GM21825 (cell line): ENCODE results near the gene HPCAL1.

Experiments
- ATAC-seq: cut with Tn5 transposase; IDR thresholded peaks from one replicate; pipeline ENCODE4 v1.9.1; 2021; ENCODE audit warnings: mild to moderate bottlenecking, moderate library complexity; ENCODE audit not compliant: unreplicated experiment

The HPCAL1 gene

GRCh38 chr2:10332402-10333246 lies 29.9 kb downstream of the HPCAL1 start:
- ATAC-seq = no peak

- no peak for ATAC-seq
Measured at GRCh38 chr2:10333247-10333613, 30.5 kb downstream of the HPCAL1 start.

GRCh38 chr2:10333966-10334365 lies 31.3 kb downstream of the HPCAL1 start:
- no peak for ATAC-seq

GRCh38 chr2:10335046-10335840 lies 32.5 kb downstream of the HPCAL1 start:
- no peak for ATAC-seq

GRCh38 chr2:10336283-10336682 lies 33.6 kb downstream of the HPCAL1 start:
- ATAC-seq = no peak

GRCh38 chr2:10337449-10338269 lies 35.0 kb downstream of the HPCAL1 start:
- ATAC-seq = no peak

GRCh38 chr2:10338270-10339188 lies 35.8 kb downstream of the HPCAL1 start:
- ATAC-seq = no peak

GRCh38 chr2:10339647-10340592 lies 37.2 kb downstream of the HPCAL1 start:
- no peak for ATAC-seq

GRCh38 chr2:10340593-10340975 lies 37.9 kb downstream of the HPCAL1 start:
- no peak for ATAC-seq

- ATAC-seq = no peak
Measured at GRCh38 chr2:10341193-10341592, 38.5 kb downstream of the HPCAL1 start.

GRCh38 chr2:10342245-10342951 lies 39.7 kb downstream of the HPCAL1 start:
- ATAC-seq = no peak

- no peak for ATAC-seq
Measured at GRCh38 chr2:10343191-10343590, 40.5 kb downstream of the HPCAL1 start.

- ATAC-seq = no peak
Measured at GRCh38 chr2:10343658-10344057, 41.0 kb downstream of the HPCAL1 start.

- ATAC-seq = no peak
Measured at GRCh38 chr2:10344105-10345066, 41.7 kb downstream of the HPCAL1 start.

GRCh38 chr2:10345126-10345525 lies 42.4 kb downstream of the HPCAL1 start:
- ATAC-seq = no peak

- no peak for ATAC-seq
Measured at GRCh38 chr2:10345813-10346212, 43.1 kb downstream of the HPCAL1 start.

GRCh38 chr2:10346929-10347561 lies 44.3 kb downstream of the HPCAL1 start:
- ATAC-seq = no peak
